ENCODE results near the gene TMEM237.

The TMEM237 gene

DNA sequence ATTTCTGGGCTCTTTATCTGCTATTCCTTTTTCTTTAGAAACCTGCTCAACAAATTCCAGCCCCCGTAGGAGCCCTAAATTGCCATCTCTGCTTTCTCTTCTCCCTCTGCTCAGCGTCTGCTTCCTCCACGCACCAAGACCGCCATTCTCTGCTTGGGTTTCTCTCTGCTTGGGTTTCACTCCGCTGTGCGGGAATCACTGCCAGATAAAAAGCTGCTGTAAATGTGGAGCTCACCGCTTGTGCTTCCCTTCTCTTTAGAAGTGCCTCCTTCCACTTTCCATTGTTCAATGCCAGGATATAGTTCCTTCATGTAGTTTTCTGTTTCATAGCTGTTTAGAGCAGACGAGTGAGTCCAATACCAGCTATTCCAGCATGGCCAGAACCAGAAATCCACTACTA, 45.9 kb downstream of the TMEM237 start:
- Histone ChIP-seq H3K9me3 (ENCODE audit: control insufficient read depth, insufficient read depth, low read depth, low read length) (no peaks in the 10 kb centered on the region), H3K4me1 (ENCODE audit: control insufficient read depth, insufficient read depth, low read length) (no peaks in the 10 kb centered on the region), H3K4me3 (ENCODE audit: low read depth, low read length) (no peak overlapping the region), H3K36me3 (ENCODE audit: control insufficient read depth in 2 of 2, insufficient read depth in 1 of 2, low read length in 2 of 2) (no peaks in the 10 kb centered on the region), H3K27ac (ENCODE audit: extremely low read depth, low read depth, low read length) (no peak overlapping the region)
- TF ChIP-seq ZSCAN5A (tag by site-specific recombination; IDR thresholded peaks at IDR 0.05), result no peak
- TF ChIP-seq, protein P1, sequence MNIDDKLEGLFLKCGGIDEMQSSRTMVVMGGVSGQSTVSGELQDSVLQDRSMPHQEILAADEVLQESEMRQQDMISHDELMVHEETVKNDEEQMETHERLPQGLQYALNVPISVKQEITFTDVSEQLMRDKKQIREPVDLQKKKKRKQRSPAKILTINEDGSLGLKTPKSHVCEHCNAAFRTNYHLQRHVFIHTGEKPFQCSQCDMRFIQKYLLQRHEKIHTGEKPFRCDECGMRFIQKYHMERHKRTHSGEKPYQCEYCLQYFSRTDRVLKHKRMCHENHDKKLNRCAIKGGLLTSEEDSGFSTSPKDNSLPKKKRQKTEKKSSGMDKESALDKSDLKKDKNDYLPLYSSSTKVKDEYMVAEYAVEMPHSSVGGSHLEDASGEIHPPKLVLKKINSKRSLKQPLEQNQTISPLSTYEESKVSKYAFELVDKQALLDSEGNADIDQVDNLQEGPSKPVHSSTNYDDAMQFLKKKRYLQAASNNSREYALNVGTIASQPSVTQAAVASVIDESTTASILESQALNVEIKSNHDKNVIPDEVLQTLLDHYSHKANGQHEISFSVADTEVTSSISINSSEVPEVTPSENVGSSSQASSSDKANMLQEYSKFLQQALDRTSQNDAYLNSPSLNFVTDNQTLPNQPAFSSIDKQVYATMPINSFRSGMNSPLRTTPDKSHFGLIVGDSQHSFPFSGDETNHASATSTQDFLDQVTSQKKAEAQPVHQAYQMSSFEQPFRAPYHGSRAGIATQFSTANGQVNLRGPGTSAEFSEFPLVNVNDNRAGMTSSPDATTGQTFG (tag by site-specific recombination; IDR thresholded peaks at IDR 0.05; ENCODE audit: borderline replicate concordance), result no peak
- TF ChIP-seq ZNF843 (tag by site-specific recombination; IDR thresholded peaks at IDR 0.05), result no peak
- no peak for TF ChIP-seq ZNF112 (tag by site-specific recombination; IDR thresholded peaks at IDR 0.05)
- TF ChIP-seq TCF7L2 (IDR thresholded peaks at IDR 0.05; ENCODE audit: borderline replicate concordance, low read depth, low read length), result no peak
- no peak for TF ChIP-seq ZNF521 (tag by site-specific recombination; IDR thresholded peaks at IDR 0.05)
- TF ChIP-seq, protein P2, sequence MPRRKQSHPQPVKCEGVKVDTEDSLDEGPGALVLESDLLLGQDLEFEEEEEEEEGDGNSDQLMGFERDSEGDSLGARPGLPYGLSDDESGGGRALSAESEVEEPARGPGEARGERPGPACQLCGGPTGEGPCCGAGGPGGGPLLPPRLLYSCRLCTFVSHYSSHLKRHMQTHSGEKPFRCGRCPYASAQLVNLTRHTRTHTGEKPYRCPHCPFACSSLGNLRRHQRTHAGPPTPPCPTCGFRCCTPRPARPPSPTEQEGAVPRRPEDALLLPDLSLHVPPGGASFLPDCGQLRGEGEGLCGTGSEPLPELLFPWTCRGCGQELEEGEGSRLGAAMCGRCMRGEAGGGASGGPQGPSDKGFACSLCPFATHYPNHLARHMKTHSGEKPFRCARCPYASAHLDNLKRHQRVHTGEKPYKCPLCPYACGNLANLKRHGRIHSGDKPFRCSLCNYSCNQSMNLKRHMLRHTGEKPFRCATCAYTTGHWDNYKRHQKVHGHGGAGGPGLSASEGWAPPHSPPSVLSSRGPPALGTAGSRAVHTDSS (tag by site-specific recombination; IDR thresholded peaks at IDR 0.05), result no peak
- TF ChIP-seq ZNF341 (tag by site-specific recombination; IDR thresholded peaks at IDR 0.05; ENCODE audit: low read depth), result no peak
- TF ChIP-seq ZNF223 (tag by site-specific recombination; IDR thresholded peaks at IDR 0.05), result no peak
- TF ChIP-seq ZBTB20 (tag by site-specific recombination; IDR thresholded peaks at IDR 0.05), result no peak
- TF ChIP-seq ZNF214 (tag by site-specific recombination; IDR thresholded peaks at IDR 0.05; ENCODE audit: borderline replicate concordance), result no peak
- no peak for TF ChIP-seq ZNF2 (tag by site-specific recombination; IDR thresholded peaks at IDR 0.05)
- TF ChIP-seq, protein P3, sequence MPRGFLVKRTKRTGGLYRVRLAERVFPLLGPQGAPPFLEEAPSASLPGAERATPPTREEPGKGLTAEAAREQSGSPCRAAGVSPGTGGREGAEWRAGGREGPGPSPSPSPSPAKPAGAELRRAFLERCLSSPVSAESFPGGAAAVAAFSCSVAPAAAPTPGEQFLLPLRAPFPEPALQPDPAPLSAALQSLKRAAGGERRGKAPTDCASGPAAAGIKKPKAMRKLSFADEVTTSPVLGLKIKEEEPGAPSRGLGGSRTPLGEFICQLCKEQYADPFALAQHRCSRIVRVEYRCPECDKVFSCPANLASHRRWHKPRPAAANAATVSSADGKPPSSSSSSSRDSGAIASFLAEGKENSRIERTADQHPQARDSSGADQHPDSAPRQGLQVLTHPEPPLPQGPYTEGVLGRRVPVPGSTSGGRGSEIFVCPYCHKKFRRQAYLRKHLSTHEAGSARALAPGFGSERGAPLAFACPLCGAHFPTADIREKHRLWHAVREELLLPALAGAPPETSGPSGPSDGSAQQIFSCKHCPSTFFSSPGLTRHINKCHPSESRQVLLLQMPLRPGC (tag by site-specific recombination; IDR thresholded peaks at IDR 0.05), result no peak
- no peak for TF ChIP-seq PRDM6 (tag by site-specific recombination; IDR thresholded peaks at IDR 0.05)
- no peak for TF ChIP-seq ZNF202 (tag by site-specific recombination; IDR thresholded peaks at IDR 0.05; ENCODE audit: borderline replicate concordance)
- CTCF ChIA-PET, result no interaction called here
- POLR2A ChIA-PET, result no interaction called here

GRCh38 chr2:201580486-201580885, 62.8 kb downstream of the TMEM237 start:
- H3K9me3 ChIP-seq (ENCODE audit: control insufficient read depth, insufficient read depth, low read depth, low read length), result no peaks in the 10 kb centered on the region
- TF ChIP-seq KLF7 (tag by site-specific recombination; IDR thresholded peaks at IDR 0.05; ENCODE audit: borderline replicate concordance), result no peak
- no peak for TF ChIP-seq ZNF558 (tag by site-specific recombination; IDR thresholded peaks at IDR 0.05)
- no peak for TF ChIP-seq PRDM1 (tag by site-specific recombination; IDR thresholded peaks at IDR 0.05)
- no peak for TF ChIP-seq ZNF621 (tag by site-specific recombination; IDR thresholded peaks at IDR 0.05)
- no peak for TF ChIP-seq ZNF830 (tag by site-specific recombination; IDR thresholded peaks at IDR 0.05; ENCODE audit: low read depth)
- no peak overlapping the region for H3K4me3 ChIP-seq (ENCODE audit: low read depth, low read length)
- H3K36me3 ChIP-seq (ENCODE audit: control insufficient read depth in 2 of 2, insufficient read depth in 1 of 2, low read length in 2 of 2), result no peaks in the 10 kb centered on the region
- ChIA-PET CTCF (no interaction called here), POLR2A (no interaction called here)
- H3K27ac ChIP-seq (ENCODE audit: extremely low read depth, low read depth, low read length), result no peak overlapping the region
- H3K4me1 ChIP-seq (ENCODE audit: control insufficient read depth, insufficient read depth, low read length), result no peaks in the 10 kb centered on the region

Measured in HEK293 (cell line).